Measurements from ENCODE around the gene C16orf96. TPM values are rescaled to one million over a fixed set of nuclear protein-coding genes. Genes with fewer than 3 reads are reported as not detected.
"Not testable (repeated sequence)": the region's sequence is repeated elsewhere in the genome, so short reads cannot be mapped to it uniquely, and the experiment has no call there.

Gene C16orf96
- total RNA-seq, 2 experiments from 2014 or later = 0.07 to 0.30 TPM

DNA sequence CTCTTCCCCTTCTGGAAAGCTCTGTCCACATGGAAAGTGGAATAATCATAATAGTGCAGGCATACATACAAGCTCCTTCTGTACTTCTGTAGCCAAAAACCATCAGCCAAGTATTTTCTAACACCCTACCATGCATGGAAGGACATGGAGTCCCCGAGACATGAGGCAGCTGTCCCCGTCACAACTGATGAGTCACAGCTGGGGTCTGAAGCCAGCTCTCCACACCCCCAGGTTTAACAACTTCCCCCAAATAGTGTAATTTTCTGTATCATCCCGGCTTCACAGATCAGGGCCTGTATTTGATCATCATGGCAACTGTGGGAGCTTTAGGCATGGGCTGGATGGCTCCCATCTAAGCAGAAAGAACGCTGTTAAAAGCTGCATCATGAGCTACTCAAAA lies 16.6 kb downstream of the C16orf96 start:
- Mint-ChIP-seq H3K4me1 (ENCODE audit: low read depth) (no peaks in the 10 kb centered on the region), H3K4me3 (no peak overlapping the region), H3K36me3 (ENCODE audit: low read depth) (no peaks in the 10 kb centered on the region), H3K9me3 (no peaks in the 10 kb centered on the region), H3K27me3 (ENCODE audit: low read depth) (no peaks in the 10 kb centered on the region), H3K27ac (no peak overlapping the region)
- intact Hi-C loops (cut with micrococcal nuclease) = no loop called here
- DNase-seq = no peak
- CTCF ChIA-PET = interaction anchor here (1.0 to 1.7 kb wide), 3 partner anchors 13 to 26 kb away, joined by 3 to 6 read pairs (median 5); no protein-coding TSS in a partner anchor

DNA sequence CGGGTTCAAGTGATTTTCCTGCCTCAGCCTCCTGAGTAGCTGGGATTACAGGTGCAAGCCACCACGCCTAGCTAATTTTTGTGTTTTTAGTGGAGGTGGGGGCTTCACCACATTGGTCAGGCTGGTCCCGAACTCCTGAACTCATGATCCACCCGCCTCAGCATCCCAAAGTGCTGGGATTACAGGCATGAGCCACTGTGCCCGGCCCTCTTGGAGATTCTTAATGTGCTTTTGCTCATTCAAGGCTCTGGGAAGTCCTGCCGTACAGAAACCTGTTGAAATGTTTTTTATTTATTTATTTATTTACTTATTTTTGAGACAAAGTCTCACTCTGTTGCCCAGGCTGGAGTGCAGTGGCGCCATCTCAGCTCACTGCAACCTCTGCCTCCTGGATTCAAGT lies 17.8 kb downstream of the C16orf96 start:
- H3K4me3 Mint-ChIP-seq; H3K27ac Mint-ChIP-seq; H3K9me3 Mint-ChIP-seq; H3K4me1 Mint-ChIP-seq (ENCODE audit: low read depth); H3K27me3 Mint-ChIP-seq (ENCODE audit: low read depth); H3K36me3 Mint-ChIP-seq (ENCODE audit: low read depth); DNase-seq; intact Hi-C loops (cut with micrococcal nuclease): not testable (repeated sequence)
- CTCF ChIA-PET = interaction anchor here (0.9 kb wide), 1 partner anchor 12 kb away, joined by 3 read pairs; no protein-coding TSS in a partner anchor

DNA sequence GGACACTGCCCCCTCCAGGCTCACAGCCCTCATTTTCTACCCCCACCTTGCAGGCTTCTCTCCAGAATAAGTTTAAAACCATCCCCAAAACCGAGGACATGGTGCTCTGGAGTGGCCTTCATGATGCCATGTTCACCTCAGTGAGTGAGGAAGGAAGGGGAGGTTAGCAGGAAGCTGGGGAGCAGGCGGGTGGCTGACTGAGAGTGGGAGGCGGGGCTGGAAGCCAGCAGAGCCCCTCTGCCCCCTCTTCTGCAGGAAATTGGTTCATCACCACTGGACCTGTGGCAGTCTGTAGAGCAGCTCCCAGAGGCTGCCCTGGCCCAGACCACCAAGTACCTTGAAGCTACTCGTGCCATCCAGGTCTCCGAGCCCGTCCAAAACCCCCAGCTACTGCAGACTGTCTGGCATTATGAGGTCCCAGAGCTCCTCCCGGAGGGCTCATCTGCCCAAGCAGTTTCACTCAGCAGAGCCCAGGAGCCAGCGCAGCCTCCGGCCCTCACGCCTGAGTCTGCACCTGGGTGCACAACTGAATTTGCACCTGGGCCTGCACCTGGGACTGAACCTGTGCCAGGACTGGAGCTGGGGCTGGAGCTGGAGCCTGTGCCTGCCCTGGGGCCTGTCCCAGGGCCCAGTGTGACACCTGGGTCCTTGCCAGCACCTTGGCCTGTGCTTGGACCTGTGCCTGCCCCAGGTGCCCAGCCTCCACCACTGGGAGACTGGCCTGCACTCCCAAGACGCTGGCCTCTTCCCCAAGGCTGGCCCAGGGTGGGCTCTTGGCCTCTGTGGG lies 19.0 kb downstream of the C16orf96 start:
- no peak overlapping the region for H3K4me3 Mint-ChIP-seq
- DNase-seq = no peak
- intact Hi-C loops (cut with micrococcal nuclease) = no loop called here
- CTCF ChIA-PET = interaction anchor here (0.6 to 1.2 kb wide), 4 partner anchors 11 to 123 kb away, joined by 3 to 6 read pairs (median 4); no protein-coding TSS in a partner anchor
- no peaks in the 10 kb centered on the region for H3K4me1 Mint-ChIP-seq (ENCODE audit: low read depth)
- H3K27ac Mint-ChIP-seq = no peak overlapping the region
- no peaks in the 10 kb centered on the region for H3K27me3 Mint-ChIP-seq (ENCODE audit: low read depth)
- H3K9me3 Mint-ChIP-seq = no peaks in the 10 kb centered on the region
- H3K36me3 Mint-ChIP-seq (ENCODE audit: low read depth) = no peaks in the 10 kb centered on the region

DNA sequence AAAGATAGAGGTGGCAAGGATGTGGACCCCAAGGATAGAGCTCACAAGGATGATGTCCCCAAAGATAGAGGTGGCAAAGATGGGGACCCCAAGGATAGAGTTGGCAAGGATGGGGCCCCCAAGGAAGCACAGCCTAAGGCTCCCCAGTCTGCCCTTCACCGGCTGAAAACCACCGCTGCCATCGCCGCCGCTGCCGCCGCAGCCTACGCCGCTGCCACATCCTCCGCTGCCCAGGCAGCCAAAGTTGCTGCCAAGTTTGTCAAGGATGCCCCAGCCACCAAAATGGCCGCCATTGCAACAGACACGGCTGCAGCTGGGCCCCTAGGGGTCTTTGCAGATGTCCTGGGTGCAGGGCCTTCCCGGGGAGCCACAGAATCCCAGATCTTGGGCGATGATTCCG lies 19.9 kb downstream of the C16orf96 start:
- intact Hi-C loops (cut with micrococcal nuclease) = no loop called here
- Mint-ChIP-seq H3K36me3 (ENCODE audit: low read depth) (no peaks in the 10 kb centered on the region), H3K4me3 (no peak overlapping the region), H3K27me3 (ENCODE audit: low read depth) (no peaks in the 10 kb centered on the region), H3K27ac (no peak overlapping the region), H3K4me1 (ENCODE audit: low read depth) (no peaks in the 10 kb centered on the region), H3K9me3 (no peaks in the 10 kb centered on the region)
- no peak for DNase-seq
- CTCF ChIA-PET = interaction anchor here (1.2 kb wide), 1 partner anchor 71 kb away, joined by 6 read pairs; no protein-coding TSS in a partner anchor

DNA sequence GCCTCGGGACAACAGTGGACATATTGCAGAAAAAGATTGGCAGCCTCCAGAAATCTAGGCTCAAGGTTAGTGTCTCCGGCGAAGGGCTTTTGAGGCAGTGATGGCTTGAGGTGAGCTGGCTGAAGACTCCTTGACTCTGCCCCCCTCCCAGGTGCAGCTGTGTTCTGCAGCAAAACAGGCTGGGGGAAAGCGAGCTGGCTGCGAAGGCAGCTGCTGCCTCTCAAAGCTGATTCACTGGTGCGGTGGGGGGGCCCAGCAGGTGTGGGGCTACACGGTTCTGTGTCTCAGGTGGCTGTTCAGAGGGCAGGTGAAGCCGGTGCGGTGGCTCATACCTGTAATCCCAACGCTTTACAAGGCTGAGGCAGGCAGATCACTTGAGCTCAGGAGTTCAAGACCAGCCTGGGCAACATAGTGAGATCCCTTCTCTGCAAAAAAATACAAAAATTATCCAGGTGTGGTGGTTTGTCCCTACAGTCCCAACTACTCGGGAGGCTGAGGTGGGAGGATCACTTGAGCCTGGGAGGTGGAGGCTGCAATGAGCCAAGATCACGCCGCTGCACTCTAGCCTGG lies 22.9 kb downstream of the C16orf96 start:
- H3K36me3 Mint-ChIP-seq (ENCODE audit: low read depth) = no peaks in the 10 kb centered on the region
- no peak for DNase-seq
- H3K27me3 Mint-ChIP-seq (ENCODE audit: low read depth) = no peaks in the 10 kb centered on the region
- H3K4me1 Mint-ChIP-seq (ENCODE audit: low read depth) = no peaks in the 10 kb centered on the region
- no peak overlapping the region for H3K27ac Mint-ChIP-seq
- intact Hi-C loops (cut with micrococcal nuclease) = no loop called here
- no peak overlapping the region for H3K4me3 Mint-ChIP-seq
- CTCF ChIA-PET = interaction anchor here (0.6 to 1.3 kb wide), 2 partner anchors 31 to 79 kb away, joined by 3 to 4 read pairs; no protein-coding TSS in a partner anchor
- no peaks in the 10 kb centered on the region for H3K9me3 Mint-ChIP-seq

DNA sequence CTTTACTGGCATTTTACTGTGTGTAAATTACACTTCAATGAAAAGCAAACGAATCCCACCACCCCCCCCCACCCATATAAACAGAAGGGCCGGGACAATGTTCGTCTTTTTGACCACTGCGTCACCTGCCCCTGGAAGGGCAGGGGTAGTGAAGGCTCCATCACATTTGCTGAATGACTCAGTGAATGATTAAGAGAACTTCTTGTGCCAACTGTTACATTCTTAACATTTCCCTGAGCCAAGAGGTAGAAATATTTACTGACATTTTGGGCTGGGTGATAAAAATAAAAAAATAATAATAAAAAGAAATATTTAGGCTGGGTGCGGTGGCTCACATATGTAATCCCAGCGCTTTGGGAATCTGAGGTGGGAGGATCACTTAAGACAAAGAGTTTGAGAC lies 24.1 kb downstream of the C16orf96 start:
- H3K36me3 Mint-ChIP-seq (ENCODE audit: low read depth) = no peaks in the 10 kb centered on the region
- CTCF ChIA-PET = interaction anchor here (1.1 kb wide), 1 partner anchor 32 kb away, joined by 3 read pairs; no protein-coding TSS in a partner anchor

DNA sequence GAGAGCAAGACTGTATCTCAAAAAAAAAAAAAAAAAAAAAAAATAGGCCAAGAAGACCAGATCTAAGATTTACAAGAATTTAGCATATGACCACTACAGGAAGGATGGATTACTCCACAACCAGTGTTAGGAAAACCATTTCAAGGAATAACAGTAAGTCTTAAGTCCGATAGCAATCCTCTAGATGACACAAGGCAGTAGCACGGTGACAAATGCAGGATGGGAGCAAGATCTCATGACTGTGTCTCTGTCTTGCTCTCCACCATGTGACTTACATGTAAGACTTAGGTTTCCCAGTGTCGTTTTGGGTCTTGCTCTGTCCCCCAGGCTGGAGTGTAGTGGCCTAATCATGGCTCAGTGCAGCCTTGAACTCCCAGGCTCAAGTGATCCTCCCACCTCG lies 27.8 kb downstream of the C16orf96 start:
- Mint-ChIP-seq H3K9me3 (no peaks in the 10 kb centered on the region), H3K36me3 (ENCODE audit: low read depth) (no peaks in the 10 kb centered on the region), H3K4me3 (no peak overlapping the region), H3K4me1 (ENCODE audit: low read depth) (peaks cover 4% of the 10 kb centered on the region), H3K27me3 (ENCODE audit: low read depth) (peaks cover 3% of the 10 kb centered on the region), H3K27ac (no peak overlapping the region)
- intact Hi-C loops (cut with micrococcal nuclease) = loop anchor here (2.0 kb wide), 1 partner anchor 225 kb away; no protein-coding TSS in a partner anchor
- CTCF ChIA-PET = interaction anchor here (0.6 to 6.8 kb wide), 3 partner anchors 41 to 76 kb away, joined by 3 to 93 read pairs (median 3); no protein-coding TSS in a partner anchor
- DNase-seq = no peak

More for the DNA sequence above, 24.1 kb downstream of the C16orf96 start:
- Mint-ChIP-seq H3K9me3 (no peaks in the 10 kb centered on the region), H3K27me3 (ENCODE audit: low read depth) (no peaks in the 10 kb centered on the region), H3K27ac (no peak overlapping the region), H3K4me3 (no peak overlapping the region), H3K4me1 (ENCODE audit: low read depth) (no peaks in the 10 kb centered on the region)
- no peak for DNase-seq
- intact Hi-C loops (cut with micrococcal nuclease) = no loop called here

DNA sequence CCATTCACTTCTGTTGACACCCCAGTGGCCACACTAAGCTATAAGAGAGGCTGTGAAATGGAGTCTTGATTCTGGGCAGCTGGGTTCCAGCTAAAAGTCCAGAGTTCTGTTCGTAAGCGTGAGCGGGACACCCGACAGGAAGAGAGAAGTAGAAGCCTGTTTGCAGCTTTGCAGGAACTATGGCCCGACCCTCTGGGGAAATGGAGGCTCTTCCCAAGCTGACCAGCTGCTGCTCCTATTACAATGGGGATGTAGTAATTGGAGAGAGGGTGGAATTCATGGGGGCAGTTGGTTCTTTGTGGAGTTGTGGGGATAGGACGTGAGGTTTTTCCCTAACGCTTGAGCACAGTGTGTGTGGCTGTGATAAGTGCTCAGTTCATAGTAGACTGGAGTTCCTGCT lies 30.2 kb downstream of the C16orf96 start:
- H3K27ac Mint-ChIP-seq = no peak overlapping the region
- H3K9me3 Mint-ChIP-seq = no peaks in the 10 kb centered on the region
- peaks cover 3% of the 10 kb centered on the region for H3K27me3 Mint-ChIP-seq (ENCODE audit: low read depth)
- intact Hi-C loops (cut with micrococcal nuclease) = no loop called here
- H3K4me1 Mint-ChIP-seq (ENCODE audit: low read depth) = peaks cover 4% of the 10 kb centered on the region
- H3K4me3 Mint-ChIP-seq = no peak overlapping the region
- DNase-seq = no peak
- CTCF ChIA-PET = interaction anchor here (0.7 to 6.8 kb wide), 24 partner anchors 9 to 227 kb away, joined by 3 to 93 read pairs (median 5); partner anchors contain the start of gene HMOX2
- no peaks in the 10 kb centered on the region for H3K36me3 Mint-ChIP-seq (ENCODE audit: low read depth)

DNA sequence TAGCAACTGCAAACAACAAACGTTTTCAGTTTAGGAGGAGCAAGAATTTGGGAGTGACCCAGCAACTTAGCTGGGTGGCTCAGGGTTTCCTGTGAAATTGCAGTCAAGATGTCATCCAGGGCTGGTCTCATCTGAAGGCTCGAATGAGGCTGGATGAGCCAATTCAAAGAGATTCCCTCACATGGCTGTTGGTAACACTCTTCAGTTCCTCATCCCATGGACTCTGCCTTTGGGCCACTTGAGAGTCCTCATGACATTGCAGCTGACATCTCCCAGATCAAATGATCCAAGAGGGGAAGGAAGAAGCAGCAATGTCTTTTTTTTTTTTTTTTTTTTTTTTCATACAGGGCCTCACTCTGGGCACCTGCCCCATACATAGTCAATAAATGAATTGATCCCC lies 32.2 kb downstream of the C16orf96 start:
- DNase-seq = no peak
- H3K27ac Mint-ChIP-seq = no peak overlapping the region
- no peak overlapping the region for H3K4me3 Mint-ChIP-seq
- H3K4me1 Mint-ChIP-seq (ENCODE audit: low read depth) = peaks cover 4% of the 10 kb centered on the region
- CTCF ChIA-PET = interaction anchor here (0.6 to 6.8 kb wide), 2 partner anchors 33 to 81 kb away, joined by 4 to 93 read pairs; no protein-coding TSS in a partner anchor
- no peaks in the 10 kb centered on the region for H3K9me3 Mint-ChIP-seq
- peaks cover 3% of the 10 kb centered on the region for H3K27me3 Mint-ChIP-seq (ENCODE audit: low read depth)
- intact Hi-C loops (cut with micrococcal nuclease) = no loop called here
- no peaks in the 10 kb centered on the region for H3K36me3 Mint-ChIP-seq (ENCODE audit: low read depth)

DNA sequence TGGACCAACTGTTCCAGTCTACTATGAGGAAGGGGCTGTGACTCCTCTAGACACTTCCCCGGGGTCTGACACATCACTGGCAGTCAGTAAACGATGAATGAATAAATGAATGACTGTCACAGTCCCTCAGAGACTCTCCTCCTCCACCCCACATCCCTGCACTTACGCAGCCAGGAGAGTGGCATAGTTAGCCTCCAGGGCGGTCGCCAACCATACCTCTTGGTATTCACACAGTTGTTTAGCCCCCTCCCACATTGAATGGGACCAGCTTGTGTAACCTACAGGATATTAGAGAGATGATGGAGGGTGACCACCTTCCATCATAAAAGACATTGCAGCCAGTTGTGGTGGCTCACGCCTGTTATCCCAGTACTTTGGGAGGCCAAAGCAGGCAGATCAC lies 32.8 kb downstream of the C16orf96 start:
- CTCF ChIA-PET = interaction anchor here (0.6 to 6.8 kb wide), 2 partner anchors 34 to 81 kb away, joined by 4 to 93 read pairs; no protein-coding TSS in a partner anchor
- no peaks in the 10 kb centered on the region for H3K9me3 Mint-ChIP-seq
- DNase-seq = no peak
- H3K4me1 Mint-ChIP-seq (ENCODE audit: low read depth) = peaks cover 4% of the 10 kb centered on the region
- no peak overlapping the region for H3K4me3 Mint-ChIP-seq
- no peak overlapping the region for H3K27ac Mint-ChIP-seq
- no peaks in the 10 kb centered on the region for H3K36me3 Mint-ChIP-seq (ENCODE audit: low read depth)
- intact Hi-C loops (cut with micrococcal nuclease) = no loop called here
- peaks cover 3% of the 10 kb centered on the region for H3K27me3 Mint-ChIP-seq (ENCODE audit: low read depth)

DNA sequence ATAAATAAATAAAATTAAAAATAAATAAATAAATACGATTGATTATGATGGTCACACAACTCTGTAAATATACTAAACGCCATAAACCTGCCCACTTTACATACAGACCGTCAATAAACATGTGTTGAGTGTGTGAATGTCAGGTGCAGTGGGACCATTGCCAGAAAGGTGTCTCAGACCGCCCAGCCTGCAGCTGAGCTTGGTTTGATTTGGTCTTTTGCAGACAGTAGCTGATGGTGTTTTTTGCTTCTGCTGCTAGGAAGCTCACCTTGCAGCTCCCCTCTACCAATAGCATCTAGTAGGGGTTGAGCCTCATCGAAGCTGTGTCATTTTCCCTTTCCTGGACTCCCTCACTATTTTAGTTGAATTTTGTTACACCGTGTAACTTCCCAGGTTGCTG lies 35.1 kb downstream of the C16orf96 start:
- no peak overlapping the region for H3K4me3 Mint-ChIP-seq
- CTCF ChIA-PET = interaction anchor here (1.2 kb wide), 1 partner anchor 86 kb away, joined by 3 read pairs; no protein-coding TSS in a partner anchor
- no peaks in the 10 kb centered on the region for H3K27me3 Mint-ChIP-seq (ENCODE audit: low read depth)
- no peak for DNase-seq
- no peaks in the 10 kb centered on the region for H3K4me1 Mint-ChIP-seq (ENCODE audit: low read depth)
- intact Hi-C loops (cut with micrococcal nuclease) = no loop called here
- H3K36me3 Mint-ChIP-seq (ENCODE audit: low read depth) = no peaks in the 10 kb centered on the region
- no peaks in the 10 kb centered on the region for H3K9me3 Mint-ChIP-seq
- no peak overlapping the region for H3K27ac Mint-ChIP-seq

DNA sequence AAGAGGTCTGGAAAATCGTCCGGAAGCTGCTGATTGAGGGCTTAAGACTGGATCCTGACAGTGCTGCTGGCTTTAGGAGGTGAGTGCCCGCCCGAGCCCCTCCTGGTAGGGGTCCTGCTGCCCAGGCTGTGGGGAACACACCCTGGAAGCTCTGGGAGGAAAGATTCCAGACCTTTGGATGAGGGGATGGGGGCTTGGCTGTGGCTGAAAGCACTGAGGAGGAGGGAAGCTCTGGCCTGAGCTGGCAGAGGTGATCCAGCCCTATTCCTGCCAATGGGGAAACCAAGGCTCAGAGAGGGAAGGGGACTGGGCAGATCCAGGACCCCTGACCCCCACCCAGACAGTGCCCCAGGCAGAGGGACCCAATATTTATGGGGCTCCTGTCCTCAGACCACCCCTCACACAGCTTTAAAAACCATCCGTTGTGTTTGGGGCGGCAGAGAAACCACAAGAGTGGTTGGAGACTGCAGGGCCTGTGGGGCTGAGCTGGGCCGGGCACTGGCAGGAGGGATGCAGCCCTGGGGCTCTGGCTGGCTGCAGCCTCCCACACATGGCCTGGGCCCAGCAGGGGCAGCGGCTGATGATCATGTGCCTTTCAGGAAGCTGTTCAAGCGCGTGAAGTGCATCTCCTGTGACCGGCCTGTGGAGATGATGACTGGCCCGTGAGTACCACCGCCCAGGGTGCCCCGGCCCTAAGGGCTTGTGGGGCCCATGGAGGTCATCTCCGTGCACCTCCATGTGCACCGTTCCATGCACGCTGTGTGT lies 35.7 kb downstream of the C16orf96 start:
- CTCF ChIA-PET = interaction anchor here (0.5 to 1.2 kb wide), 2 partner anchors 86 to 98 kb away, joined by 3 to 4 read pairs; no protein-coding TSS in a partner anchor
- intact Hi-C loops (cut with micrococcal nuclease) = no loop called here

More for the DNA sequence above, 35.7 kb downstream of the C16orf96 start:
- Mint-ChIP-seq H3K27me3 (ENCODE audit: low read depth) (no peaks in the 10 kb centered on the region), H3K4me1 (ENCODE audit: low read depth) (no peaks in the 10 kb centered on the region), H3K36me3 (ENCODE audit: low read depth) (no peaks in the 10 kb centered on the region), H3K4me3 (no peak overlapping the region), H3K27ac (no peak overlapping the region), H3K9me3 (no peaks in the 10 kb centered on the region)
- DNase-seq = no peak

Measured in activated naive CD4-positive, alpha-beta T cell treated with anti-CD3 and anti-CD28 coated beads for 36 hours (primary cell).